Tibial artery (tissue), 4 donors: ENCODE results near the gene NHERF1.

ENCODE experiments used
- DNase-seq, 2 donors: peaks; one replicate each; pipeline ENCODE4 v3.0.0-alpha.2; 2019
- H3K27ac ChIP-seq, 2 donors: fragments of 200-600 bp; sonication (generic) in 1 of 2; 1 replicate in 1 of 2; 2 replicates in 1 of 2; pipeline ENCODE4 v1.5.1; 2018 to 2019; ENCODE audit warnings: mild to moderate bottlenecking in 1 of 2
- H3K27me3 ChIP-seq, 2 donors: fragments of 200-600 bp; sonication (generic) in 1 of 2; one replicate each; pipeline versions ENCODE4 v1.5.1 to v1.6.0; 2016 to 2019
- H3K36me3 ChIP-seq, 3 donors: fragments of 200-600 bp; sonication (generic) in 2 of 3; one replicate each; pipeline ENCODE4 v1.5.1; 2016 to 2019; ENCODE audit warnings: mild to moderate bottlenecking in 2 of 3
- H3K4me1 ChIP-seq, 4 donors: fragments of 200-600 bp; sonication (generic) in 2 of 4; 1 replicate in 3 of 4; 2 replicates in 1 of 4; pipeline ENCODE4 v1.5.1; 2016 to 2019
- H3K4me3 ChIP-seq, 2 donors: fragments of 200-600 bp; sonication (generic) in 1 of 2; 1 replicate in 1 of 2; 2 replicates in 1 of 2; pipeline ENCODE4 v1.5.1; 2018 to 2019; ENCODE audit warnings: mild to moderate bottlenecking in 2 of 2
- H3K9me3 ChIP-seq, 3 donors: fragments of 200-600 bp; sonication (generic) in 1 of 3; one replicate each; pipeline ENCODE4 v1.5.1; 2016 to 2019
- CTCF ChIP-seq, 2 experiments: fragments of 200-600 bp in 1 of 2; fragments of 450-650 bp in 1 of 2; IDR thresholded peaks; one replicate each; pipeline ENCODE4 v1.5.1; 2017 to 2019; ENCODE audit warnings: antibody characterized with exemption in 2 of 2, mild to moderate bottlenecking in 1 of 2, moderate library complexity in 1 of 2
- intact Hi-C: fragments of 100-400 bp; cut with DNase I; formaldehyde crosslinking; loops from one replicate; pipeline ENCODE4 v1.15.0; 2023; ENCODE audit warnings: low total_unique reads

The NHERF1 gene

GRCh38 chr17:74797824-74798223 is 49.4 kb downstream of the NHERF1 start:
- Histone ChIP-seq H3K27me3 (no peaks in the 10 kb centered on the region), H3K4me1 (no peaks in the 10 kb centered on the region), H3K36me3 (peaks cover 30 to 95% (median 82%) of the 10 kb centered on the region in 3 donors), H3K27ac (no peak overlapping the region), H3K4me3 (no peak overlapping the region), H3K9me3 (no peaks in the 10 kb centered on the region)
- intact Hi-C loops: no loop called here
- DNase-seq: no peak
- TF ChIP-seq CTCF (IDR thresholded peaks at IDR 0.05): no peak

- Histone ChIP-seq H3K4me3 (no peak overlapping the region), H3K36me3 (peaks cover 30 to 95% (median 78%) of the 10 kb centered on the region in 3 donors), H3K9me3 (no peaks in the 10 kb centered on the region), H3K27me3 (no peaks in the 10 kb centered on the region), H3K27ac (no peak overlapping the region), H3K4me1 (no peaks in the 10 kb centered on the region)
- no peak for TF ChIP-seq CTCF (IDR thresholded peaks at IDR 0.05)
- DNase-seq: no peak
- intact Hi-C loops: no loop called here
Observed at GRCh38 chr17:74798239-74798707, 49.8 kb downstream of the NHERF1 start.

- Histone ChIP-seq H3K27ac (no peak overlapping the region), H3K27me3 (no peaks in the 10 kb centered on the region), H3K36me3 (peaks cover 30 to 89% (median 69%) of the 10 kb centered on the region in 3 donors), H3K4me3 (no peak overlapping the region), H3K4me1 (no peaks in the 10 kb centered on the region), H3K9me3 (no peaks in the 10 kb centered on the region)
- intact Hi-C loops: no loop called here
- TF ChIP-seq CTCF (IDR thresholded peaks at IDR 0.05): no peak
- no peak for DNase-seq
Observed at GRCh38 chr17:74799097-74799496, 50.7 kb downstream of the NHERF1 start.

GRCh38 chr17:74800531-74800930 is 52.1 kb downstream of the NHERF1 start:
- TF ChIP-seq CTCF (IDR thresholded peaks at IDR 0.05): no peak
- H3K4me1 ChIP-seq: no peaks in the 10 kb centered on the region
- H3K36me3 ChIP-seq: peaks cover 23 to 84% (median 57%) of the 10 kb centered on the region in 3 donors
- H3K27me3 ChIP-seq: no peaks in the 10 kb centered on the region
- DNase-seq: no peak
- H3K9me3 ChIP-seq: no peaks in the 10 kb centered on the region
- H3K4me3 ChIP-seq: no peak overlapping the region
- H3K27ac ChIP-seq: no peak overlapping the region
- intact Hi-C loops: no loop called here

- no peaks in the 10 kb centered on the region for H3K4me1 ChIP-seq
- intact Hi-C loops: no loop called here
Observed at GRCh38 chr17:74801896-74802295, 53.5 kb downstream of the NHERF1 start.

More at GRCh38 chr17:74801896-74802295, 53.5 kb downstream of the NHERF1 start:
- H3K27ac ChIP-seq: no peak overlapping the region
- no peak for DNase-seq
- TF ChIP-seq CTCF (IDR thresholded peaks at IDR 0.05): no peak
- no peaks in the 10 kb centered on the region for H3K27me3 ChIP-seq
- H3K36me3 ChIP-seq: peaks cover 20 to 77% (median 44%) of the 10 kb centered on the region in 3 donors
- H3K4me3 ChIP-seq: no peak overlapping the region
- H3K9me3 ChIP-seq: no peaks in the 10 kb centered on the region
